K562 (cell line): ENCODE measurements around the gene PON3. TPM values are rescaled to one million over a fixed set of nuclear protein-coding genes. Genes with fewer than 3 reads are reported as not detected.

Experiments used
- ATAC-seq: fragments of 200-7000 bp; cut with Tn5 transposase; 3 replicates; pipeline ENCODE4 v1.9.1; 2020; ENCODE audit warnings: moderate library complexity
- BruUV-seq: library from RNA; stranded (reverse); fragments of 400-500 nt; replicated peaks from 2 replicates; lab custom pipeline; 2021; lab: Mats Ljungman, UMichigan
- CTCF ChIA-PET: fragments of 300-600 bp; formaldehyde crosslinking; extraction: SDS; loops from one replicate; lab custom pipeline; 2021; ENCODE audit warnings: low intra/inter-chr PET ratio; lab: Yijun Ruan, JAX
- POLR2A ChIA-PET: fragments of 300-600, 350-650 bp; sonication (Branson Sonifier 250); formaldehyde crosslinking; extraction: SDS; loops from one replicate; lab custom pipeline; 2021; ENCODE audit warnings: antibody characterized with exemption, inconsistent platforms; lab: Yijun Ruan, JAX
- DNase-seq, 4 experiments: peaks; one replicate each; pipeline versions ENCODE4 v3.0.0 to v3.0.0-alpha.2; 2011 to 2018; ENCODE audit warnings: low spot score in 3 of 4, mixed read lengths in 3 of 4; ENCODE audit errors: extremely low read depth in 1 of 4
- FAIRE-seq: peaks from 2 replicates; lab custom pipeline; 2011; peaks lifted over from hg19 to GRCh38; lab: Jason Lieb, UNC
- H2AFZ ChIP-seq: 2 replicates; pipeline ENCODE4 v1.6.0; 2011; ENCODE audit warnings: low read depth, low read length, control low read depth, inconsistent platforms
- H3K27ac ChIP-seq: fragments of 200-600 bp; 3 replicates; pipeline ENCODE4 v1.8.0; 2011; ENCODE audit warnings: low read depth, mild to moderate bottlenecking, control low read depth, inconsistent platforms, low read length, moderate library complexity, mixed read lengths; ENCODE audit errors: extremely low read depth
- H3K27me3 ChIP-seq, 2 experiments: fragments of 300-600 bp in 1 of 2; 2 replicates in 1 of 2; 3 replicates in 1 of 2; pipeline versions ENCODE4 v1.6.0 to v1.8.0; 2011; ENCODE audit warnings: inconsistent platforms in 2 of 2, low read length in 2 of 2, mild to moderate bottlenecking in 1 of 2, mixed read lengths in 1 of 2, moderate library complexity in 1 of 2; ENCODE audit not compliant: control insufficient read depth in 2 of 2, insufficient read depth in 2 of 2
- H3K36me3 ChIP-seq: fragments of 300-600 bp; 3 replicates; pipeline ENCODE4 v1.8.0; 2011; ENCODE audit warnings: mild to moderate bottlenecking, low read length, inconsistent platforms; ENCODE audit not compliant: control insufficient read depth, insufficient read depth
- H3K4me1 ChIP-seq, 2 experiments: fragments of 200-600 bp in 1 of 2; replicated peaks in 1 of 2; 2 replicates in 1 of 2; 3 replicates in 1 of 2; pipeline versions ENCODE4 v1.5.1 to v1.8.0; 2011; ENCODE audit warnings: inconsistent platforms in 2 of 2, low read length in 2 of 2, mild to moderate bottlenecking in 1 of 2, mixed read lengths in 1 of 2, moderate library complexity in 1 of 2; ENCODE audit not compliant: control insufficient read depth in 2 of 2, insufficient read depth in 2 of 2
- H3K4me2 ChIP-seq: 2 replicates; pipeline ENCODE4 v1.6.1; 2011; ENCODE audit warnings: low read length, control low read depth, inconsistent platforms, mixed read lengths; ENCODE audit not compliant: insufficient read depth
- H3K4me3 ChIP-seq: fragments of 200-600 bp; sonication (generic), shearing (Covaris generic); 2 replicates; pipeline ENCODE4 v1.5.1; 2016; ENCODE audit warnings: control low read depth, inconsistent platforms
- H3K79me2 ChIP-seq: fragments of 200-600 bp; 3 replicates; pipeline ENCODE4 v1.8.0; 2011; ENCODE audit warnings: low read length, inconsistent platforms; ENCODE audit not compliant: control insufficient read depth, insufficient read depth
- H3K9ac ChIP-seq, 2 experiments: 2 replicates each; pipeline versions ENCODE4 v1.6.0 to v1.6.1; 2011; ENCODE audit warnings: low read depth in 2 of 2, low read length in 2 of 2, control low read depth in 1 of 2, inconsistent platforms in 1 of 2, mild to moderate bottlenecking in 1 of 2, mixed read lengths in 1 of 2; ENCODE audit not compliant: insufficient read depth in 1 of 2
- H3K9me1 ChIP-seq: one replicate; pipeline ENCODE4 v1.6.0; 2011; ENCODE audit warnings: inconsistent platforms, mild to moderate bottlenecking, low read length, moderate library complexity; ENCODE audit not compliant: control insufficient read depth, insufficient read depth
- H3K9me3 ChIP-seq: replicated peaks from 2 replicates; pipeline ENCODE4 v1.5.1; 2011; ENCODE audit warnings: low read depth, low read length, inconsistent platforms; ENCODE audit not compliant: control insufficient read depth, insufficient read depth
- H4K20me1 ChIP-seq: replicated peaks from 2 replicates; pipeline ENCODE4 v1.6.1; 2011; ENCODE audit warnings: low read length, inconsistent platforms, mixed read lengths; ENCODE audit not compliant: control insufficient read depth, insufficient read depth
- BCL6 ChIP-seq: fragments of 250-450 bp; sonication (Bioruptor Pico); IDR thresholded peaks from 2 replicates; pipeline ENCODE4 v1.4.0; 2020
- C11orf30 ChIP-seq: fragments of 450-650 bp; IDR thresholded peaks from 2 replicates; pipeline ENCODE4 v1.6.1; 2016; ENCODE audit warnings: low read depth, mild to moderate bottlenecking
- DDX20 ChIP-seq: fragments of 450-650 bp; IDR thresholded peaks from 2 replicates; pipeline ENCODE4 v1.6.1; 2016; ENCODE audit warnings: missing genetic modification characterization, low read depth, mild to moderate bottlenecking, missing compliant biosample characterization, moderate library complexity
- MBD2 ChIP-seq: sonication (generic); IDR thresholded peaks from 2 replicates; pipeline ENCODE4 v1.6.1; 2016; ENCODE audit warnings: low read depth, borderline replicate concordance
- NFYB ChIP-seq: IDR thresholded peaks from 2 replicates; pipeline ENCODE4 v1.6.1; 2011; ENCODE audit warnings: mild to moderate bottlenecking, moderate library complexity; ENCODE audit not compliant: insufficient read length; ENCODE audit errors: extremely low read depth
- NONO ChIP-seq, 2 experiments: fragments of 200-400 bp in 1 of 2; fragments of 450-650 bp in 1 of 2; formaldehyde crosslinking in 1 of 2; IDR thresholded peaks; 2 replicates each; pipeline ENCODE4 v1.6.1; 2017; ENCODE audit warnings: low read depth in 2 of 2, mild to moderate bottlenecking in 2 of 2, moderate library complexity in 2 of 2, low read length in 1 of 2
- PHTF2 ChIP-seq: fragments of 250-450 bp; sonication (Bioruptor Pico); IDR thresholded peaks from 2 replicates; pipeline ENCODE4 v1.5.0; 2021; ENCODE audit warnings: mild to moderate bottlenecking
- POLR2B ChIP-seq: fragments of 450-650 bp; IDR thresholded peaks from 2 replicates; pipeline ENCODE4 v1.6.1; 2018; ENCODE audit warnings: low read depth; ENCODE audit not compliant: partially characterized antibody
- SMAD2 ChIP-seq: fragments of 150-350 bp; IDR thresholded peaks from 2 replicates; pipeline ENCODE4 v1.6.1; 2014; ENCODE audit warnings: low read depth, mild to moderate bottlenecking, low read length
- TSC22D4 ChIP-seq: fragments of 450-650 bp; IDR thresholded peaks from 2 replicates; pipeline ENCODE4 v1.6.1; 2016; ENCODE audit warnings: missing genetic modification characterization, missing biosample characterization, control low read depth
- ZNF165 ChIP-seq: fragments of 250-450 bp; sonication (Bioruptor Pico); IDR thresholded peaks from 2 replicates; pipeline ENCODE4 v1.4.0; 2020; ENCODE audit warnings: borderline replicate concordance
- ZNF395 ChIP-seq: fragments of 200-800 bp; sonication (Bioruptor generic); IDR thresholded peaks from 2 replicates; pipeline ENCODE4 v1.6.1; 2017; ENCODE audit warnings: missing genetic modification characterization, missing compliant biosample characterization
- ZNF551 ChIP-seq: fragments of 250-450 bp; sonication (Bioruptor Pico); IDR thresholded peaks from 2 replicates; pipeline ENCODE4 v1.5.0; 2021; ENCODE audit warnings: mild to moderate bottlenecking, moderate library complexity
- WGBS: fragments of 100-300 bp; shearing (Covaris generic); methylation state at CpG from one replicate; pipeline ENCODE4 v1.1.6; 2016; ENCODE audit warnings: low coverage, mixed read lengths; ENCODE audit not compliant: insufficient coverage; ENCODE audit errors: missing lambda C conversion rate; 5-methylcytosine and 5-hydroxymethylcytosine counted together
- in situ Hi-C: fragments of 300-500 bp; cut with MboI; formaldehyde crosslinking; loops from 4 replicates; pipeline ENCODE4 v1.15.0; 2018; ENCODE audit warnings: inconsistent platforms, mixed read lengths
- intact Hi-C: fragments of 100-400 bp; cut with micrococcal nuclease; formaldehyde crosslinking; loops from 2 replicates; pipeline ENCODE4 v1.14.2; 2022
- polyA plus RNA-seq, 8 experiments: library from polyadenylated mRNA; depleted of rRNA in 4 of 8; stranded (reverse) in 5 of 8; unstranded in 3 of 8; fragments of >200 nt; fragmentation: Nextera tagmentation in 2 of 8; fragmentation: Illumina TruSeq in 1 of 8; extraction: Ambion mirVana in 2 of 8; extraction: Trizol in 1 of 8; gene quantifications; 2 replicates each; pipeline versions ENCODE4 v1.2.1 to v1.2.3, GENCODE V29; 2011 to 2014; ENCODE audit warnings: inconsistent platforms in 1 of 8, missing spikeins in 1 of 8
- total RNA-seq, 7 experiments: library from RNA; depleted of rRNA in 6 of 7; stranded (reverse); fragments of >200 nt in 6 of 7; fragmentation: Illumina TruSeq in 2 of 7; extraction: Trizol in 2 of 7; gene quantifications; 2 replicates each; pipeline versions ENCODE4 v1.2.1 to v1.2.3, GENCODE V29; 2011 to 2021; ENCODE audit warnings: low replicate concordance in 1 of 7
- TF ChIP-seq, protein P1 (sequence below): sonication (generic); formaldehyde crosslinking; IDR thresholded peaks from 2 replicates; pipeline ENCODE4 v1.8.1; 2023; ENCODE audit warnings: mild to moderate bottlenecking, missing genetic modification reagents, moderate library complexity
- TF ChIP-seq, protein P2 (sequence below): fragments of 450-650 bp; IDR thresholded peaks from 2 replicates; pipeline ENCODE4 v1.6.1; 2016; ENCODE audit warnings: mild to moderate bottlenecking
- TF ChIP-seq, protein P3 (sequence below): IDR thresholded peaks from 3 replicates; pipeline ENCODE4 v1.6.1; 2011; ENCODE audit warnings: borderline replicate concordance, mild to moderate bottlenecking, moderate library complexity; ENCODE audit not compliant: insufficient read length; ENCODE audit errors: extremely low read depth

The PON3 gene
- total and polyA plus RNA-seq, 9 of the 15 experiments (the other 6 are each of a cell fraction or from before 2014, with no cell fraction given), result 0.15 to 0.38 (median 0.18) TPM; not detected in 6

GRCh38 chr7:95436407-95436806 lies 40.2 kb upstream of the PON3 start:
- DNase-seq (no peak), ATAC-seq (no peak), FAIRE-seq (no peak)
- H2AFZ ChIP-seq, result peak overlapping the region; percentile 57
- H3K27me3 ChIP-seq, result no peaks in the 10 kb centered on the region; a peak in 1 of 5 replicates
- H4K20me1 ChIP-seq, result no peaks in the 10 kb centered on the region
- H3K4me1 ChIP-seq, result peaks cover 9 to 10% of the 10 kb centered on the region in 2 experiments; a peak in 4 of 5 replicates
- H3K9ac ChIP-seq, result no peak overlapping the region
- in situ Hi-C loops, result no loop called here
- H3K36me3 ChIP-seq, result no peaks in the 10 kb centered on the region; the same call in 2 of the 3 replicates
- intact Hi-C loops, result no loop called here
- ChIA-PET CTCF (no interaction called here), POLR2A (no interaction called here)
- no peaks in the 10 kb centered on the region for H3K9me1 ChIP-seq
- WGBS, result 43% methylated on average over 4 of the region's 4 CpGs
- peaks cover 9% of the 10 kb centered on the region for H3K79me2 ChIP-seq
- H3K27ac ChIP-seq, result no peak overlapping the region
- BruUV-seq, result no TSS peak
- no peak overlapping the region for H3K4me2 ChIP-seq
- no peaks in the 10 kb centered on the region for H3K9me3 ChIP-seq
- H3K4me3 ChIP-seq, result no peak overlapping the region
- TF ChIP-seq DDX20 (tag) (no peak), ZNF395 (CRISPR knock-in tag) (no peak), BCL6 (CRISPR knock-in tag) (no peak), ZNF551 (CRISPR knock-in tag) (no peak), POLR2B (no peak), ZNF165 (CRISPR knock-in tag) (no peak), PHTF2 (no peak), MBD2 (no peak), NONO (IDR thresholded peaks at IDR 0.05; ENCODE audit: low read depth in 2 of 2, low read length in 1 of 2) (no peak), C11orf30 (no peak), NFYB (no peak), TSC22D4 (tag) (no peak), SMAD2 (no peak)
- TF ChIP-seq, protein P1, sequence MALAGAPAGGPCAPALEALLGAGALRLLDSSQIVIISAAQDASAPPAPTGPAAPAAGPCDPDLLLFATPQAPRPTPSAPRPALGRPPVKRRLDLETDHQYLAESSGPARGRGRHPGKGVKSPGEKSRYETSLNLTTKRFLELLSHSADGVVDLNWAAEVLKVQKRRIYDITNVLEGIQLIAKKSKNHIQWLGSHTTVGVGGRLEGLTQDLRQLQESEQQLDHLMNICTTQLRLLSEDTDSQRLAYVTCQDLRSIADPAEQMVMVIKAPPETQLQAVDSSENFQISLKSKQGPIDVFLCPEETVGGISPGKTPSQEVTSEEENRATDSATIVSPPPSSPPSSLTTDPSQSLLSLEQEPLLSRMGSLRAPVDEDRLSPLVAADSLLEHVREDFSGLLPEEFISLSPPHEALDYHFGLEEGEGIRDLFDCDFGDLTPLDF (CRISPR knock-in tag), result no peak
- TF ChIP-seq, protein P2, sequence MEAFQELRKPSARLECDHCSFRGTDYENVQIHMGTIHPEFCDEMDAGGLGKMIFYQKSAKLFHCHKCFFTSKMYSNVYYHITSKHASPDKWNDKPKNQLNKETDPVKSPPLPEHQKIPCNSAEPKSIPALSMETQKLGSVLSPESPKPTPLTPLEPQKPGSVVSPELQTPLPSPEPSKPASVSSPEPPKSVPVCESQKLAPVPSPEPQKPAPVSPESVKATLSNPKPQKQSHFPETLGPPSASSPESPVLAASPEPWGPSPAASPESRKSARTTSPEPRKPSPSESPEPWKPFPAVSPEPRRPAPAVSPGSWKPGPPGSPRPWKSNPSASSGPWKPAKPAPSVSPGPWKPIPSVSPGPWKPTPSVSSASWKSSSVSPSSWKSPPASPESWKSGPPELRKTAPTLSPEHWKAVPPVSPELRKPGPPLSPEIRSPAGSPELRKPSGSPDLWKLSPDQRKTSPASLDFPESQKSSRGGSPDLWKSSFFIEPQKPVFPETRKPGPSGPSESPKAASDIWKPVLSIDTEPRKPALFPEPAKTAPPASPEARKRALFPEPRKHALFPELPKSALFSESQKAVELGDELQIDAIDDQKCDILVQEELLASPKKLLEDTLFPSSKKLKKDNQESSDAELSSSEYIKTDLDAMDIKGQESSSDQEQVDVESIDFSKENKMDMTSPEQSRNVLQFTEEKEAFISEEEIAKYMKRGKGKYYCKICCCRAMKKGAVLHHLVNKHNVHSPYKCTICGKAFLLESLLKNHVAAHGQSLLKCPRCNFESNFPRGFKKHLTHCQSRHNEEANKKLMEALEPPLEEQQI, result no peak
- TF ChIP-seq, protein P3, sequence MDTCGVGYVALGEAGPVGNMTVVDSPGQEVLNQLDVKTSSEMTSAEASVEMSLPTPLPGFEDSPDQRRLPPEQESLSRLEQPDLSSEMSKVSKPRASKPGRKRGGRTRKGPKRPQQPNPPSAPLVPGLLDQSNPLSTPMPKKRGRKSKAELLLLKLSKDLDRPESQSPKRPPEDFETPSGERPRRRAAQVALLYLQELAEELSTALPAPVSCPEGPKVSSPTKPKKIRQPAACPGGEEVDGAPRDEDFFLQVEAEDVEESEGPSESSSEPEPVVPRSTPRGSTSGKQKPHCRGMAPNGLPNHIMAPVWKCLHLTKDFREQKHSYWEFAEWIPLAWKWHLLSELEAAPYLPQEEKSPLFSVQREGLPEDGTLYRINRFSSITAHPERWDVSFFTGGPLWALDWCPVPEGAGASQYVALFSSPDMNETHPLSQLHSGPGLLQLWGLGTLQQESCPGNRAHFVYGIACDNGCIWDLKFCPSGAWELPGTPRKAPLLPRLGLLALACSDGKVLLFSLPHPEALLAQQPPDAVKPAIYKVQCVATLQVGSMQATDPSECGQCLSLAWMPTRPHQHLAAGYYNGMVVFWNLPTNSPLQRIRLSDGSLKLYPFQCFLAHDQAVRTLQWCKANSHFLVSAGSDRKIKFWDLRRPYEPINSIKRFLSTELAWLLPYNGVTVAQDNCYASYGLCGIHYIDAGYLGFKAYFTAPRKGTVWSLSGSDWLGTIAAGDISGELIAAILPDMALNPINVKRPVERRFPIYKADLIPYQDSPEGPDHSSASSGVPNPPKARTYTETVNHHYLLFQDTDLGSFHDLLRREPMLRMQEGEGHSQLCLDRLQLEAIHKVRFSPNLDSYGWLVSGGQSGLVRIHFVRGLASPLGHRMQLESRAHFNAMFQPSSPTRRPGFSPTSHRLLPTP, result no peak
